Gastrocnemius medialis (tissue), 4 donors: ENCODE results near the gene SUPT4H1. TPM values are rescaled to one million over a fixed set of nuclear protein-coding genes. Genes with fewer than 3 reads are reported as not detected.

ENCODE experiments used
- ATAC-seq, 2 donors: fragments of 150-250 bp; one replicate each; pipeline ENCODE4 v1.9.1; 2016
- DNase-seq, 2 donors: peaks; one replicate each; pipeline ENCODE4 v3.0.0-alpha.2; 2019
- H3K27ac ChIP-seq, 4 donors: fragments of 200-600 bp; sonication (generic); 1 replicate in 1 of 4; 2 replicates in 3 of 4; pipeline ENCODE4 v1.5.1; 2016 to 2018; ENCODE audit warnings: mild to moderate bottlenecking in 2 of 4, moderate library complexity in 1 of 4
- H3K27me3 ChIP-seq, 3 donors: fragments of 200-600 bp; sonication (generic) in 2 of 3; 1 replicate in 1 of 3; 2 replicates in 2 of 3; pipeline versions ENCODE4 v1.5.1 to v1.6.0; 2016 to 2019; ENCODE audit warnings: mild to moderate bottlenecking in 1 of 3, moderate library complexity in 1 of 3
- H3K36me3 ChIP-seq, 2 donors: fragments of 200-600 bp; sonication (generic) in 1 of 2; one replicate each; pipeline ENCODE4 v1.5.1; 2017 to 2018
- H3K4me1 ChIP-seq, 2 donors: fragments of 200-600 bp; sonication (generic) in 1 of 2; one replicate each; pipeline ENCODE4 v1.5.1; 2016 to 2017; ENCODE audit warnings: mild to moderate bottlenecking in 2 of 2
- H3K4me3 ChIP-seq, 4 donors: fragments of 200-600 bp; sonication (generic) in 3 of 4; 1 replicate in 1 of 4; 2 replicates in 3 of 4; pipeline ENCODE4 v1.5.1; 2016 to 2019; ENCODE audit warnings: mild to moderate bottlenecking in 2 of 4
- H3K9me3 ChIP-seq, 3 donors: fragments of 200-600 bp; sonication (generic) in 2 of 3; 1 replicate in 1 of 3; 2 replicates in 2 of 3; pipeline ENCODE4 v1.5.1; 2016 to 2019
- CTCF ChIP-seq, 5 experiments: fragments of 450-650 bp in 3 of 5; fragments of 200-600 bp in 2 of 5; sonication (generic) in 2 of 5; IDR thresholded peaks in 4 of 5; conservative IDR thresholded peaks in 1 of 5; 1 replicate in 4 of 5; 2 replicates in 1 of 5; pipeline ENCODE4 v1.5.1; 2016 to 2019; ENCODE audit warnings: antibody characterized with exemption in 5 of 5, mild to moderate bottlenecking in 3 of 5, moderate library complexity in 3 of 5
- POLR2A ChIP-seq, 2 donors: fragments of 450-650 bp; IDR thresholded peaks; one replicate each; pipeline ENCODE4 v1.6.1; 2017; ENCODE audit warnings: antibody characterized with exemption in 2 of 2, mild to moderate bottlenecking in 2 of 2, moderate library complexity in 2 of 2
- in situ Hi-C, 4 donors: fragments of 200-750 bp; cut with MboI; loops; one replicate each; pipeline versions ENCODE4 v1.15.0 to v1.8.0; 2017; ENCODE audit warnings: low sequenced_read_pairs in 4 of 4
- intact Hi-C: fragments of 100-400 bp; cut with DNase I; formaldehyde crosslinking; loops from one replicate; pipeline ENCODE4 v1.15.1; 2023; ENCODE audit warnings: low total_unique reads
- total RNA-seq, 4 donors: library from RNA; depleted of rRNA; stranded (reverse); fragments of >200 nt; gene quantifications; one replicate each; pipeline versions ENCODE4 v1.1.0 to v1.2.3, GENCODE V29; 2016

Gene SUPT4H1
- total RNA-seq, 4 donors from 2014 or later = 39.6 to 49.0 (median 41.1) TPM

- peaks cover 0 to 1% of the 10 kb centered on the region in 2 donors for H3K4me1 ChIP-seq
- peaks cover 3 to 17% (median 7%) of the 10 kb centered on the region in 3 donors for H3K27me3 ChIP-seq
- intact Hi-C loops (no loop called here), in situ Hi-C loops (no loop called here)
- ATAC-seq (no peak), DNase-seq (no peak)
- H3K9me3 ChIP-seq = no peaks in the 10 kb centered on the region
- H3K4me3 ChIP-seq = peak overlapping the region in 1 of 4 donors; percentile 43
- no peak for TF ChIP-seq POLR2A (IDR thresholded peaks at IDR 0.05)
- TF ChIP-seq CTCF (IDR thresholded peaks at IDR 0.05 in 4 of 5, conservative IDR thresholded peaks at IDR 0.05 in 1 of 5) = no peak
- no peaks in the 10 kb centered on the region for H3K36me3 ChIP-seq
- no peak overlapping the region for H3K27ac ChIP-seq
Measured at GRCh38 chr17:58329810-58330537, 22.0 kb downstream of the SUPT4H1 start.

GRCh38 chr17:58329035-58329809, 22.8 kb downstream of the SUPT4H1 start:
- ATAC-seq (no peak), DNase-seq (no peak)
- no peaks in the 10 kb centered on the region for H3K9me3 ChIP-seq
- no peak overlapping the region for H3K4me3 ChIP-seq
- H3K36me3 ChIP-seq = no peaks in the 10 kb centered on the region
- no peak for TF ChIP-seq POLR2A (IDR thresholded peaks at IDR 0.05)
- no peak for TF ChIP-seq CTCF (IDR thresholded peaks at IDR 0.05 in 4 of 5, conservative IDR thresholded peaks at IDR 0.05 in 1 of 5)
- H3K27me3 ChIP-seq = peaks cover 3 to 17% (median 7%) of the 10 kb centered on the region in 3 donors
- H3K4me1 ChIP-seq = peaks cover 0 to 6% of the 10 kb centered on the region in 2 donors
- intact Hi-C loops = no loop called here
- in situ Hi-C loops = no loop called here
- no peak overlapping the region for H3K27ac ChIP-seq

- Histone ChIP-seq H3K36me3 (no peaks in the 10 kb centered on the region), H3K9me3 (no peaks in the 10 kb centered on the region), H3K4me3 (no peak within 1 kb of the TSS), H3K27ac (no peak within 1 kb of the TSS), H3K27me3 (peaks cover 3 to 17% (median 7%) of the 10 kb centered on the region in 3 donors), H3K4me1 (peaks cover 0 to 6% of the 10 kb centered on the region in 2 donors)
- intact Hi-C loops = no loop called here
- ATAC-seq (no peak), DNase-seq (no peak)
- TF ChIP-seq POLR2A (IDR thresholded peaks at IDR 0.05) (no peak), CTCF (IDR thresholded peaks at IDR 0.05 in 4 of 5, conservative IDR thresholded peaks at IDR 0.05 in 1 of 5) (no peak)
- in situ Hi-C loops = no loop called here
Measured at GRCh38 chr17:58328195-58329034, 23.6 kb downstream of the SUPT4H1 start, which contains the start of gene TSPOAP1. TSPOAP1 (minus strand) TSS chr17:58328795; CDS start chr17:58327920, 875 bp downstream.

GRCh38 chr17:58327363-58328194, 24.4 kb downstream of the SUPT4H1 start:
- intact Hi-C loops (no loop called here), in situ Hi-C loops (no loop called here)
- ATAC-seq (no peak), DNase-seq (no peak)
- Histone ChIP-seq H3K27ac (no peak overlapping the region), H3K9me3 (no peaks in the 10 kb centered on the region), H3K4me1 (peaks cover 0 to 6% of the 10 kb centered on the region in 2 donors), H3K4me3 (no peak overlapping the region), H3K27me3 (peaks cover 3 to 17% (median 7%) of the 10 kb centered on the region in 3 donors), H3K36me3 (no peaks in the 10 kb centered on the region)
- TF ChIP-seq CTCF (IDR thresholded peaks at IDR 0.05 in 4 of 5, conservative IDR thresholded peaks at IDR 0.05 in 1 of 5) (no peak), POLR2A (IDR thresholded peaks at IDR 0.05) (no peak)
